SK-N-SH treated with all-trans-retinoic acid at 6 μM for 48 hours (cell line): Measurements from ENCODE around the gene NCOA6.

ENCODE experiments used
- ATAC-seq: fragments of 200-7000 bp; cut with Tn5 transposase; 3 replicates; pipeline ENCODE4 v1.9.1; 2020; ENCODE audit warnings: mild to moderate bottlenecking, moderate library complexity
- ARNTL ChIP-seq: fragments of 450-650 bp; formaldehyde crosslinking; IDR thresholded peaks from 2 replicates; pipeline ENCODE4 v1.5.0; 2020; ENCODE audit warnings: low read depth, mild to moderate bottlenecking, moderate library complexity, borderline replicate concordance
- BACH2 ChIP-seq: fragments of 250-450 bp; sonication (Bioruptor Pico); IDR thresholded peaks from 2 replicates; pipeline ENCODE4 v1.9.0; 2021; ENCODE audit warnings: mild to moderate bottlenecking, borderline replicate concordance
- CREB5 ChIP-seq: fragments of 250-450 bp; sonication (Bioruptor Pico); IDR thresholded peaks from 2 replicates; pipeline ENCODE4 v1.5.1; 2020; ENCODE audit warnings: low read depth, mild to moderate bottlenecking, moderate library complexity
- CSDC2 ChIP-seq: fragments of 250-450 bp; sonication (Bioruptor Pico); IDR thresholded peaks from 2 replicates; pipeline ENCODE4 v1.5.0; 2020; ENCODE audit warnings: mild to moderate bottlenecking, moderate library complexity
- CSRNP3 ChIP-seq: fragments of 250-450 bp; sonication (Bioruptor Pico); IDR thresholded peaks from 2 replicates; pipeline ENCODE4 v1.5.1; 2021; ENCODE audit warnings: mild to moderate bottlenecking, moderate library complexity
- GLIS3 ChIP-seq: fragments of 250-450 bp; sonication (Bioruptor Pico); IDR thresholded peaks from 2 replicates; pipeline ENCODE4 v1.5.0; 2020; ENCODE audit warnings: mild to moderate bottlenecking, moderate library complexity
- ISL1 ChIP-seq: fragments of 250-450 bp; sonication (Bioruptor Pico); IDR thresholded peaks from 2 replicates; pipeline ENCODE4 v2.1.2; 2022; ENCODE audit warnings: mild to moderate bottlenecking, moderate library complexity
- OSR1 ChIP-seq: fragments of 250-450 bp; sonication (Bioruptor Pico); IDR thresholded peaks from 2 replicates; pipeline ENCODE4 v1.8.0; 2022; ENCODE audit warnings: moderate library complexity, mild to moderate bottlenecking, inconsistent platforms
- PATZ1 ChIP-seq: fragments of 250-450 bp; sonication (Bioruptor Pico); IDR thresholded peaks from 2 replicates; pipeline ENCODE4 v1.8.0; 2020; ENCODE audit warnings: mild to moderate bottlenecking, moderate library complexity, borderline replicate concordance
- POU6F1 ChIP-seq: fragments of 250-450 bp; sonication (Bioruptor Pico); IDR thresholded peaks from 2 replicates; pipeline ENCODE4 v1.8.0; 2021; ENCODE audit warnings: low read depth, mild to moderate bottlenecking, moderate library complexity, borderline replicate concordance
- PPARA ChIP-seq: fragments of 250-450 bp; sonication (Bioruptor Pico); IDR thresholded peaks from 2 replicates; pipeline ENCODE4 v1.5.0; 2020; ENCODE audit warnings: mild to moderate bottlenecking, borderline replicate concordance
- RARB ChIP-seq: fragments of 250-450 bp; sonication (Bioruptor Pico); IDR thresholded peaks from 2 replicates; pipeline ENCODE4 v1.8.0; 2021; ENCODE audit warnings: mild to moderate bottlenecking, moderate library complexity
- SNAI2 ChIP-seq: fragments of 250-450 bp; sonication (Bioruptor Pico); IDR thresholded peaks from 2 replicates; pipeline ENCODE4 v1.5.0; 2020; ENCODE audit warnings: mild to moderate bottlenecking, moderate library complexity
- TCF4 ChIP-seq: fragments of 250-450 bp; sonication (Bioruptor Pico); IDR thresholded peaks from 2 replicates; pipeline ENCODE4 v1.8.0; 2021; ENCODE audit warnings: mild to moderate bottlenecking, moderate library complexity, borderline replicate concordance
- TOX ChIP-seq: fragments of 250-450 bp; sonication (Bioruptor Pico); IDR thresholded peaks from 2 replicates; pipeline ENCODE4 v1.8.0; 2021; ENCODE audit warnings: mild to moderate bottlenecking, moderate library complexity, borderline replicate concordance
- TSHZ2 ChIP-seq: fragments of 250-450 bp; sonication (Bioruptor Pico); IDR thresholded peaks from 2 replicates; pipeline ENCODE4 v1.5.0; 2020; ENCODE audit warnings: mild to moderate bottlenecking, moderate library complexity
- ZFP3 ChIP-seq: fragments of 250-450 bp; sonication (Bioruptor Pico); IDR thresholded peaks from 2 replicates; pipeline ENCODE4 v1.5.0; 2020; ENCODE audit warnings: mild to moderate bottlenecking, moderate library complexity
- ZFP30 ChIP-seq: fragments of 450-650 bp; formaldehyde crosslinking; IDR thresholded peaks from 2 replicates; pipeline ENCODE4 v1.5.0; 2022; ENCODE audit warnings: mild to moderate bottlenecking, moderate library complexity
- ZNF565 ChIP-seq: fragments of 450-650 bp; formaldehyde crosslinking; conservative IDR thresholded peaks from 2 replicates; pipeline ENCODE4 v1.5.0; 2020; ENCODE audit warnings: low read depth, mild to moderate bottlenecking, moderate library complexity
- ZNF70 ChIP-seq: fragments of 450-650 bp; formaldehyde crosslinking; IDR thresholded peaks from 2 replicates; pipeline ENCODE4 v1.5.0; 2020; ENCODE audit warnings: mild to moderate bottlenecking, moderate library complexity
- ZNF8 ChIP-seq: fragments of 450-650 bp; formaldehyde crosslinking; IDR thresholded peaks from 2 replicates; pipeline ENCODE4 v1.5.0; 2020; ENCODE audit warnings: mild to moderate bottlenecking, moderate library complexity

NCOA6 gene

GRCh38 chr20:34744847-34745246 lies 80.6 kb downstream of the NCOA6 start:
- no peak for TF ChIP-seq POU6F1
- TF ChIP-seq RARB (CRISPR knock-in tag), result no peak
- TF ChIP-seq ZNF565 (CRISPR knock-in tag), result no peak
- no peak for TF ChIP-seq CREB5 (CRISPR knock-in tag)
- no peak for TF ChIP-seq ZFP3 (CRISPR knock-in tag)
- no peak for TF ChIP-seq SNAI2 (CRISPR knock-in tag)
- no peak for TF ChIP-seq ZFP30 (CRISPR knock-in tag)
- no peak for TF ChIP-seq TOX (CRISPR knock-in tag)
- TF ChIP-seq CSDC2 (CRISPR knock-in tag), result no peak
- no peak for TF ChIP-seq CSRNP3 (CRISPR knock-in tag)
- TF ChIP-seq PPARA (CRISPR knock-in tag), result no peak
- no peak for TF ChIP-seq ARNTL (CRISPR knock-in tag)
- TF ChIP-seq ISL1 (CRISPR knock-in tag), result no peak
- no peak for TF ChIP-seq TCF4 (CRISPR knock-in tag)
- no peak for TF ChIP-seq ZNF8 (CRISPR knock-in tag)
- no peak for TF ChIP-seq BACH2
- TF ChIP-seq TSHZ2 (CRISPR knock-in tag), result no peak
- TF ChIP-seq GLIS3, result no peak
- ATAC-seq, result no peak

- TF ChIP-seq ZNF565 (CRISPR knock-in tag) (no peak), TCF4 (CRISPR knock-in tag) (no peak), PPARA (CRISPR knock-in tag) (no peak), GLIS3 (no peak), ZFP3 (CRISPR knock-in tag) (no peak), OSR1 (CRISPR knock-in tag) (no peak), CREB5 (CRISPR knock-in tag) (no peak), ZNF8 (CRISPR knock-in tag) (no peak), ARNTL (CRISPR knock-in tag) (no peak), PATZ1 (CRISPR knock-in tag) (no peak)
- no peak for ATAC-seq
These were observed 81.1 kb downstream of the NCOA6 start for GRCh38 chr20:34744340-34744739.

GRCh38 chr20:34743039-34743438 lies 82.4 kb downstream of the NCOA6 start:
- TF ChIP-seq ZNF70 (CRISPR knock-in tag) (no peak), TCF4 (CRISPR knock-in tag) (no peak), SNAI2 (CRISPR knock-in tag) (no peak), PPARA (CRISPR knock-in tag) (no peak)
- ATAC-seq, result no peak
